ENCODE results near the gene LYZL1.
"Not testable (repeated sequence)": the region's sequence is repeated elsewhere in the genome, so short reads cannot be mapped to it uniquely, and the experiment has no call there.

LYZL1 gene

DNA sequence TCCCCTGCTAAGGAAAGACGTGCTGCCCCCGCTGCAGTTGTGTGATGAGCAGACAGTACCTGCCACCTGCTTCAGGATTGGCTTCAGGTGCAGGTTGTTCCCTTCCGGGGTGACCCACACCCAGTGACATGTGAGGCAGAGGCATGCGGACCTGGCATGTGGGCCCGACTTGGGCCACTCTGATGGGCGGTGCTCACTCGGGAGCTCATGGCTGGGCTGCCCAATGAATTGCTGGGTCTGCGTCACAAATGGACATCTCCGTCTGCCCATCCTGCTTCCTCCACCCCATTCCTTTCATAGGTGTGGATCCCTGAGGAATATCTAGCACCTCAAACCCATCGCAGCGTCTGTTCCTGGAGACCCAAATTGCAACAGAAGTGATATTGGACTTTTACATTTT is 19.3 kb downstream of the LYZL1 start:
- not testable (repeated sequence) for DNase-seq (ENCODE audit: low spot score)

DNA sequence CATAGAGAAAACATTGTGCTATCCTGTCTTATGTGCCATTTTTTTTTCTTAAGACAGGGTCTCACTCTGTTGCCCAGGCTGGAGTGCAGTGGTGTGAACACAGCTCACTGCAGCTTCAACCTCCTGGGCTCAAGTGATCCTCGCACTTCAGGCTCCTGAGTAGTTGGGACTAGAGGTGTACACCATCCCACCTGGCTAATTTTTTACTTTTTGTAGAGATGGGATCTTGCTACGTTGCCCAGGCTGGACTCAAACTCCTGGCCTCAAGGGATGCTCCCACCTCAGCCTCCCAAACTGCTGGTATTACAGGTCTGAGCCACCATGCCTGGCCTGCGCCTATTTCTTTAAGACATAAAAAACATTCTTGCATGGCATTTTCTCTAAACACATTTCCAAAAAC is 20.6 kb downstream of the LYZL1 start:
- DNase-seq (ENCODE audit: low spot score), result no peak

DNA sequence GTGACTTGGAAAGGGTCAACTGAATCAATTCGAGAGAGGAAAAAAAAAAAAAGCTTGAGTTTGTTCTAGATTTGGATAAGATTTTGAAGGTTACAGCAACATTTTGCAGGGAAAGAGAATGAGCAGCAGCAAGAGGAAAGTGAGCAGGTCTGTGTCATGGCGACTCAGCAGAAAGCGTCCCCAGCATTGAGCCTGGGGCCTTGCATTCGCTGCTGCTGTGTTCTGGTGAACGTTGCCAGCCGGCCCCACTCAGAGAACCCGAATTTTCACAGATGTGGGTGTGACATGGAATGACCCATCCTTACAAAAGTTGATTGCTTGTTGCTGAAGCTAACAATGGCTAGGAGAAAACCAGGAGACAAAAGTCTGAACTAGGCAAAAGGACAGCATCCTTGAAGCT is 21.6 kb downstream of the LYZL1 start:
- DNase-seq (ENCODE audit: low spot score), result not testable (repeated sequence)

GRCh38 chr10:29313071-29313470 is 24.2 kb downstream of the LYZL1 start:
- no peak for DNase-seq (ENCODE audit: low spot score)

DNA sequence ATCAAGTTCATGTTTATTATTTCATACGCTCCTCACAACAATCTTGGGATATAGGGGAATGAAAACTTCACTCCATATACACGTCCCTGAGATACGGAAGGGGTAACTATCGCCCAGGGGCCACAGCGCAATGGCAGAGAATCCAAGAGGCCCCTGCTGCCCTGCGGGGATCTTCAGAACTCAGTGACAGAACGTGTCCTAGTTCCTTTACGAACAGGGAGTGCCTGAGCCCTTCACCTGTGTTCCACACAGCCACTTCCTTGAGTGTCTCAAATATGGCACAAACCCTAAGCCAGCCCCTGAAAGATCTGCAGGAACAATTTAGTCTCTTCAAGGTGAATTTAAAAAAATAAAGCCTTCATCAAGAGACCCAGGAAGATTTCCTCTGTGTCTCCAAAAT is 25.9 kb downstream of the LYZL1 start:
- no peak for DNase-seq (ENCODE audit: low spot score)

DNA sequence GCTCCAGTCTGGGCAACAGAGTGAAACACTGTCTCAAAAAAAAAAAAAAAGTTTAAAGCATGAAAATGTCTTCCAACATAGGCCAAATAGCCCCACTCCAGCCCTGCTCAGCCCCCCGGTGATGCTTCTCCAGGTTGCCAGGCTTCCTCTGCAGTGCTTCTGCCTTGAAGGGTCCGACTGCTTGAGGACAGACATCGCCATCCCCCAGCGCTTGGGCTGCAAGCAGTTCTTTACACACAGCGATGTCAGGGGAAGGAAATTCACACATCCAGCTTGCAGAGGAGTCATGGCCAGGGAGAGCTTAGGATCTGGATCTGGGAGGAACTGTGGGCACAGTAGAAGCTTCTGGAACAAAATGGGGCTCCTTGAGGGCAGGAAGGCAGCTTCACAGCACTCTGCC is 26.9 kb downstream of the LYZL1 start:
- no peak for DNase-seq (ENCODE audit: low spot score)

DNA sequence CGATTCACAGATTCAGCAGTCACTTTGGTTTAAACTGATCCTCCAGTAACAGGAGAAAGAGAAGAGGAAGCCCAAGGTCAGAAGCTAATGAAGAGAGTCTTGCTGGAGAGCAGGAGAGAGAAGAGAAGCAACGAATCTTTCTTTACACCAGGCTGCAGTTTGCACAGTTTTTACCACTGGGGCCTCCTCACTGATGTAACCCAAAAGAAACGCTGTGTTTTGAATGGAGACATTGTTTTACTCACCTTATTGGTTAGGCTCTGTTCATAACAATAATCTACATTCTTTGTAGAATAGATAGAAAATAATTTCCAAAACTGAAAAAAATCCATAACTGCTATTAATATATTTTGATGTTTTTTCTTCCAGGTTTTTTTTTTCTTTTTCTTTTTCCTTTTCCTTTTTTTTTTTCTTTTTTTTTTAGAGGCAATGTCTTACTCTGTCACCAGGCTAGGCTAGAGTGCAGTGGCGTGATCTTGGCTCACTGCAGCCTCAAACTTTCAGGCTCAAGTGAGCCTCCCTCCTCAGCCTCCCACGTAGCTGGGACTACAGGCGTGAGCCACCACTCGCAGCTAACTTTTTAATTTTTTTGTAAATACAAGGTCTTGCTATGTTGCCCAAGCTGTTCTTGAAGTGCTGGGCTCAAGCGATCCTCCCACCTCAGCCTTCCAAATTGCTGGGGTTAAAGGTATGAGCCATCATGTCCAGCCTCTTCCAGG is 27.6 kb downstream of the LYZL1 start:
- no peak for DNase-seq (ENCODE audit: low spot score)

- DNase-seq (ENCODE audit: low spot score), result no peak
These were observed 28.2 kb downstream of the LYZL1 start for GRCh38 chr10:29317027-29317420.

GRCh38 chr10:29317423-29318021 is 28.7 kb downstream of the LYZL1 start:
- no peak for DNase-seq (ENCODE audit: low spot score)

- DNase-seq (ENCODE audit: low spot score), result not testable (repeated sequence)
These were observed 29.5 kb downstream of the LYZL1 start for GRCh38 chr10:29318141-29319071.

GRCh38 chr10:29319205-29319781 is 30.4 kb downstream of the LYZL1 start:
- no peak for DNase-seq (ENCODE audit: low spot score)

- DNase-seq (ENCODE audit: low spot score), result not testable (repeated sequence)
These were observed 31.8 kb downstream of the LYZL1 start for GRCh38 chr10:29320680-29321121.

- no peak for DNase-seq (ENCODE audit: low spot score)
These were observed 32.8 kb downstream of the LYZL1 start for GRCh38 chr10:29321656-29322055.

- no peak for DNase-seq (ENCODE audit: low spot score)
These were observed 34.0 kb downstream of the LYZL1 start for GRCh38 chr10:29322918-29323317.

DNA sequence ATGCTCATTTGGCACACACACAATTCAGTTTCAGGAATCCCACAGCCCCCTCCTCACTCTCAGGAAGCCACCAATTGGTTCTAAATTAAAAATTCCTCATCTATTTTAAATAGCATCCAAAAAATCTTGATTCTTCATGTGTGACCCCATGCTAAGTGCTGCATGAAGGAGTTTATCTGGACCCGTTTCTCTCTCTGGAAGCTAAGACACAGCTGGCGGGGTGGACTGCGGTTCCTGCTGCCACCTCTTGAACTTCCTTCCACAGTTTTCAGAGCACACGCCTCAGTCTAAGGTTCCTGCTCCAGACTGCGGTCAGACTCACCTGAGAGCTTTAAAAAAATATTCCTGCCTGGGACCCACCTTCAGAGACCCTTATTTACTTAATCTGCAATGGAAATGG is 34.5 kb downstream of the LYZL1 start:
- no peak for DNase-seq (ENCODE audit: low spot score)

DNA sequence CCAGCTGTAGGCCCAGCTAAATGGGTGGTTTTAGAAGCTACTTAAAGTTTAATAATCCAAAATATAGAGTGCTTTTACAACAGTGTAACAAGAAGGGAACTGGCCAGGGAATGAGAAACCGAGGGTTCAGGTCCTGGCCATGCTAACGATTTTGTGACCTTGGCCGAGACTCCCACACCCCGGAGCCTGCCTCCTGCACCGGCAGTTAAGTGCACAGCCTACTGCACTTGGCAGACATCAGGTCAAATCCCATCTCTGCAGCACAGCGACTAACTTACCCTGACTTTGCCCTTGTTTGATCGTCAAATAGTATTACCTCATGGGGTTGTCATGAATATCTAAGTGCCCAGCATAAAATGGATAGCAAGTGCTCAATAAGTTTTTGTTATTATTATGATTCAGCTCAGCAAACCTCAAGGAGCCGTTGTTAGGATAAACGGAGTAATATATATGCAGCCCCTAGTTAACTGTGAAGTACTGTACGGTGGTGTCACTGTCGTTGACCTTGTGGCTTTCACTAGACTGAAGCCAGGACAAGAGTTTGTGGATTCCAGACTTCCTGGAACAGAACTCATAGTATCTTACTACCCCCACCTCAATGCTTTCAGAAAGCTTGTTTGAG is 35.5 kb downstream of the LYZL1 start:
- DNase-seq (ENCODE audit: low spot score), result no peak

DNA sequence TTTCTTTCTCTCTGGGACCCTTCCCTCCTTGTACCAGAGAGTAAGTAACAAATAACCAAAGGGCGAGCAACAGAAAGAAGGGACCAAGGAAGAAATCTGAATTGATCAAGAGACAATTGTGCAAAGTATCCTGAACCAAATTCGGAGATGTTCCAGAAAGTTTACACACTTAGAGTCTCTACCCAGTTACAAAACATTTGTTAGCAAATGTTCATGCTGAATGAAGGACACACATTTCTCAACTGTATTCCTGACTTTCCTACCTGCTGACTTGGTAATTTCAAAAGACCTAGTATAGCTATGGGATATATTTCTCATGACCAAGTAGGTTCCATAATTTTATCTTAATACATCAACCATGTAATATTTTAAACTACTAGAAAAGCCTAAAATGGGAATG is 37.4 kb downstream of the LYZL1 start:
- no peak for DNase-seq (ENCODE audit: low spot score)

- no peak for DNase-seq (ENCODE audit: low spot score)
These were observed 38.2 kb downstream of the LYZL1 start for GRCh38 chr10:29326886-29327745.

- no peak for DNase-seq (ENCODE audit: low spot score)
These were observed 38.9 kb downstream of the LYZL1 start for GRCh38 chr10:29327746-29328102.

GRCh38 chr10:29328983-29329382 is 40.1 kb downstream of the LYZL1 start:
- DNase-seq (ENCODE audit: low spot score), result no peak

GRCh38 chr10:29329420-29329819 is 40.5 kb downstream of the LYZL1 start:
- no peak for DNase-seq (ENCODE audit: low spot score)
